ENCODE data around the gene AMBRA1.

AMBRA1 gene

GRCh38 chr11:46447544-46447943 lies 146.3 kb downstream of the AMBRA1 start:
- TF ChIP-seq, protein P1, sequence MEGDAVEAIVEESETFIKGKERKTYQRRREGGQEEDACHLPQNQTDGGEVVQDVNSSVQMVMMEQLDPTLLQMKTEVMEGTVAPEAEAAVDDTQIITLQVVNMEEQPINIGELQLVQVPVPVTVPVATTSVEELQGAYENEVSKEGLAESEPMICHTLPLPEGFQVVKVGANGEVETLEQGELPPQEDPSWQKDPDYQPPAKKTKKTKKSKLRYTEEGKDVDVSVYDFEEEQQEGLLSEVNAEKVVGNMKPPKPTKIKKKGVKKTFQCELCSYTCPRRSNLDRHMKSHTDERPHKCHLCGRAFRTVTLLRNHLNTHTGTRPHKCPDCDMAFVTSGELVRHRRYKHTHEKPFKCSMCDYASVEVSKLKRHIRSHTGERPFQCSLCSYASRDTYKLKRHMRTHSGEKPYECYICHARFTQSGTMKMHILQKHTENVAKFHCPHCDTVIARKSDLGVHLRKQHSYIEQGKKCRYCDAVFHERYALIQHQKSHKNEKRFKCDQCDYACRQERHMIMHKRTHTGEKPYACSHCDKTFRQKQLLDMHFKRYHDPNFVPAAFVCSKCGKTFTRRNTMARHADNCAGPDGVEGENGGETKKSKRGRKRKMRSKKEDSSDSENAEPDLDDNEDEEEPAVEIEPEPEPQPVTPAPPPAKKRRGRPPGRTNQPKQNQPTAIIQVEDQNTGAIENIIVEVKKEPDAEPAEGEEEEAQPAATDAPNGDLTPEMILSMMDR (conservative IDR thresholded peaks at IDR 0.05) = no peak
- no peak overlapping the region for H3K27ac ChIP-seq

GRCh38 chr11:46445920-46446771 lies 147.7 kb downstream of the AMBRA1 start:
- TF ChIP-seq, protein P1 (conservative IDR thresholded peaks at IDR 0.05) = no peak
- no peak overlapping the region for H3K27ac ChIP-seq

DNA sequence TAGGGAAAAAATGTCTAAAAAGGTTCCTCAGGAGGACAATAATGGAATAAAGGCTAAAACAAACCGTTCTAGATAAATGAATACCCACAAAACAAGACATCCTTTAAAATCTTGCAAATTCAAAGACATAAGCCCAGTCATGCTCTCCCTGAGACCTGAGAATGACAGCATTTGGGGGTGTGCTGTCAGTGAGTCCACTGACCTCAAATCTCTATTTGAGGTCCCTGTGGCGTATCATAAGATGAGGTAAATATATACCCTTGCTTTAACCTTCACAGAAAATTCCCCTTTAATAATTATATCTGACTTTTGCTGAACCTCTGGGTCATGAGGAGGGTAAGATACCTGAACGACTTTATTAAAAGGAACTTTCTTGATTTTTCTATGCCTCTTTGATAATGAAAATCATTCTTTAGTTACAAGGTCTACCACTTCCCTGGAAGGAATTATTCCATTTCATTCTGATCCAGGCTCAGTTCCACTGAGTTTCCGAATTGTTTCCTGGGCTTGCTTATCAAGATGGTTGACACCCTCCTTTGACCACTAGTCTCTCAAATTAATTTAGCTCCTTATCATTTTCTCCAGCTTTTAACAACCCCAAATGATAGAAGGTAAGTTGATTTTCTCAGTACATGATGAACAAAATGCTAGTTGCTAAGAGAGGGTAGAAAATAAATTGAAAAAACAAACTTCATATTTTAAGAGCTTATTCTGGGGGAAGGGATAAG lies 148.5 kb downstream of the AMBRA1 start:
- TF ChIP-seq, protein P1 (conservative IDR thresholded peaks at IDR 0.05) = no peak
- no peak overlapping the region for H3K27ac ChIP-seq

DNA sequence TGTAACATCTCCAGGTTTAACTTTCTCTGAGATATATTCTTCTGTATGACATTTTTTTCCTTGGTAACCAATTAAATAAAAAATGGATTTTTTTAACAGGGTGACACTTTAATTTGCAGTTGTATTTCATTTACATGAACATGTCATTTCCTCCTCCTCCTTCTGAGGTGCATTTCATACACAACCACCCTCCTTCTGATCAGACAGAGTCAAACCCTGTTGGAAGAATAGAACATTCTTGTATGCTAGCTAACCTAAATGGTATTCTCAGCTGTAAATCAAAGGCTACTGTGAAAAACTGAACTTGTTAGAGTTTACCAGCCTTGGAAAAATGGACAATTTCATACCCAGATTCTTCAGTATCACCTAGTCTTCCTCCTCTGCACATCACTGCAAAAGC lies 149.5 kb downstream of the AMBRA1 start:
- no peak overlapping the region for H3K27ac ChIP-seq
- TF ChIP-seq, protein P1 (conservative IDR thresholded peaks at IDR 0.05) = no peak

DNA sequence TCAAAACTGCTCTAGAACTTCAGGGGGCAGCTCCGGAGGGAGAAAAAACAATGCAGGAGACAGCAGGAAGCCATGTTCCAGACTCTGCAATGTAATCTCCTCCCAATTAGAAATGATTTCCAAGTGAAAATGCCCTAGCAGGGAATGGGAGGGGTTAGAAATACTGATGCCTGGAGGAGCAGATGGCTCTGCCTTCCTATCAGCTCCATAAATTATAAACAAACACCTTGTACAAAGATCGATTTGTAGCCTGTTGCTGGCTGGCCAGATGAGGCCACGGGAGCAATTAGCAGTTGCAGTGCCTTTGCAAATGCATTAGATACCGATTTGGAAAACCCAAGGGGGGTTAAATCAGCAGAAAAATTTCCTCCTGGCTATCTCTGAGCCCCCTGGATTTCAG lies 155.6 kb downstream of the AMBRA1 start:
- TF ChIP-seq, protein P1 (conservative IDR thresholded peaks at IDR 0.05) = no peak
- H3K27ac ChIP-seq = no peak overlapping the region

GRCh38 chr11:46437122-46437689 lies 156.6 kb downstream of the AMBRA1 start:
- no peak overlapping the region for H3K27ac ChIP-seq
- TF ChIP-seq, protein P1 (conservative IDR thresholded peaks at IDR 0.05) = no peak

DNA sequence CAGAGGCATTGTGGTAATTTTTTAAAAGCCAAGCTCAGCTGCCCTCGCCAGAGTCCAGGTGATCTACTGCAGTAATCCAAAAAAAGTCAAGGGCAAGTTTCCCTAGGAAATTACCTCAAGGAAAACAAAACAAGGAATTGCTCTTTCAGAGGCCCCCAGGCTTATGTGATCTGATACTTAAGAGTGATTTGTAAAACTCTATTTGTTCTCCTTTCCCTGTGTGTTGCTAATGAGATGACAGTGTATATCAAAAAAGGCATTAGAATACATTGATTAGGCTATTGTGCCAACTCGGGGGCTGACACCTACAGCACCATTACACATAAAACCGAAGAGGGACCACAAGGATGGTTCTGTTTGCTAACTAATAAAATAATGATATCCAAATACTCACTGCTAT lies 157.7 kb downstream of the AMBRA1 start:
- TF ChIP-seq, protein P1 (conservative IDR thresholded peaks at IDR 0.05) = no peak

More for the DNA sequence above, 157.7 kb downstream of the AMBRA1 start:
- H3K27ac ChIP-seq = no peak overlapping the region

All from VCaP (cell line).